ENCODE results near the gene CCL21.

Gene CCL21

GRCh38 chr9:34689116-34689470 is 20.8 kb downstream of the CCL21 start:
- ATAC-seq = no peak

DNA sequence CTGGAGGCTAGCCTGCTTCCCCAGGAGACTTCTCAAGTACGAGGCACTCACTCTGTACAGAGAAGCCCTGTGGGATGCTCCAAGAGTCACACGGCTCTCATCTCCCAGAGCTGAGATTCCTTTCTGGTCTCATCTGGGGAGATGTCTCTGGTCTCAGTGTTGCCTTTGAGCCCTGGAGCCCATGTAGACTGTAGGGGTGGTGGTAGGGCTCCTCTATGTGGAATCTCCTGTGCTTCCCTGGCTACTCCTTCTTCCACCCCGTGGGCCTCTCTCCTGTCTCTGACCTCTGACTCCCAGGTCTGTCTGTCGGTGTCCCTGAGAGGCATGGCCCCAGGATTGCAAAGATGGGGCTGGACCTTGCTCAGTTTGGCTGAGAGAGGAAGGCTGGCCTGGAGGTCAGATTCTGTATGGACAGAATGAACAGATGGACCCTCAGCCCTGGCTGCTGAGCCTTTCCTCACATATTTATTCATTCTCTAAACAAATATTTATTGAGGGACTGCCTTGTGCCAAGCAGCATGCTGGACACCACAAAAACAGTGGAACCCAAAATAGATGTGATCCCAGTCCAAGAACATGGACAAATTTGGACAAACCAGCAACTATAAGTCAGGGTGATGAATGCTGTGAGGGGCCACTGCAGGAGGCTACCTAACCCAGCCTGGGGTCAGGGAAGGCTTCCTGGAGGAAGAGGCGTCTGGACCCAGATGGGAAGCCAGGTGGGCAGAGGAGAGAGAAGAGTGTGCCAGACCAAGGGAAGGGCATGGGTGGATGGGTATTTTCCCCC is 21.4 kb downstream of the CCL21 start:
- no peak for ATAC-seq
- no peak for TF ChIP-seq TOX (CRISPR knock-in tag; IDR thresholded peaks at IDR 0.05; ENCODE audit: borderline replicate concordance)
- TF ChIP-seq SNAI2 (CRISPR knock-in tag; IDR thresholded peaks at IDR 0.05) = no peak
- TF ChIP-seq ZNF70 (CRISPR knock-in tag; IDR thresholded peaks at IDR 0.05) = no peak
- TF ChIP-seq, protein P1, sequence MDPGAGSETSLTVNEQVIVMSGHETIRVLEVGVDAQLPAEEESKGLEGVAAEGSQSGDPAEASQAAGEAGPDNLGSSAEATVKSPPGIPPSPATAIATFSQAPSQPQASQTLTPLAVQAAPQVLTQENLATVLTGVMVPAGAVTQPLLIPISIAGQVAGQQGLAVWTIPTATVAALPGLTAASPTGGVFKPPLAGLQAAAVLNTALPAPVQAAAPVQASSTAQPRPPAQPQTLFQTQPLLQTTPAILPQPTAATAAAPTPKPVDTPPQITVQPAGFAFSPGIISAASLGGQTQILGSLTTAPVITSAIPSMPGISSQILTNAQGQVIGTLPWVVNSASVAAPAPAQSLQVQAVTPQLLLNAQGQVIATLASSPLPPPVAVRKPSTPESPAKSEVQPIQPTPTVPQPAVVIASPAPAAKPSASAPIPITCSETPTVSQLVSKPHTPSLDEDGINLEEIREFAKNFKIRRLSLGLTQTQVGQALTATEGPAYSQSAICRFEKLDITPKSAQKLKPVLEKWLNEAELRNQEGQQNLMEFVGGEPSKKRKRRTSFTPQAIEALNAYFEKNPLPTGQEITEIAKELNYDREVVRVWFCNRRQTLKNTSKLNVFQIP (CRISPR knock-in tag; IDR thresholded peaks at IDR 0.05; ENCODE audit: borderline replicate concordance, low read depth) = no peak
- TF ChIP-seq ZNF565 (CRISPR knock-in tag; conservative IDR thresholded peaks at IDR 0.05; ENCODE audit: low read depth) = no peak
- no peak for TF ChIP-seq PPARA (CRISPR knock-in tag; IDR thresholded peaks at IDR 0.05; ENCODE audit: borderline replicate concordance)
- TF ChIP-seq ZC3H10 (CRISPR knock-in tag; IDR thresholded peaks at IDR 0.05) = no peak
- no peak for TF ChIP-seq ZNF8 (CRISPR knock-in tag; IDR thresholded peaks at IDR 0.05)
- TF ChIP-seq ZFP3 (CRISPR knock-in tag; IDR thresholded peaks at IDR 0.05) = no peak
- TF ChIP-seq RARB (CRISPR knock-in tag; IDR thresholded peaks at IDR 0.05) = no peak
- no peak for TF ChIP-seq GLIS3 (CRISPR knock-in tag; IDR thresholded peaks at IDR 0.05)
- no peak for TF ChIP-seq ZFP30 (CRISPR knock-in tag; IDR thresholded peaks at IDR 0.05)
- TF ChIP-seq CSDC2 (CRISPR knock-in tag; IDR thresholded peaks at IDR 0.05) = no peak
- no peak for TF ChIP-seq OSR1 (CRISPR knock-in tag; IDR thresholded peaks at IDR 0.05)
- TF ChIP-seq CSRNP3 (CRISPR knock-in tag; IDR thresholded peaks at IDR 0.05) = no peak
- no peak for TF ChIP-seq BACH2 (CRISPR knock-in tag; IDR thresholded peaks at IDR 0.05; ENCODE audit: borderline replicate concordance)
- TF ChIP-seq TCF4 (CRISPR knock-in tag; IDR thresholded peaks at IDR 0.05; ENCODE audit: borderline replicate concordance) = no peak

More at GRCh38 chr9:34689116-34689470, 20.8 kb downstream of the CCL21 start:
- TF ChIP-seq PPARA (CRISPR knock-in tag; IDR thresholded peaks at IDR 0.05; ENCODE audit: borderline replicate concordance) (no peak), GLIS3 (CRISPR knock-in tag; IDR thresholded peaks at IDR 0.05) (no peak), CSDC2 (CRISPR knock-in tag; IDR thresholded peaks at IDR 0.05) (no peak), ZC3H10 (CRISPR knock-in tag; IDR thresholded peaks at IDR 0.05) (no peak), ARNTL (CRISPR knock-in tag; IDR thresholded peaks at IDR 0.05; ENCODE audit: borderline replicate concordance, low read depth) (no peak), ZNF8 (CRISPR knock-in tag; IDR thresholded peaks at IDR 0.05) (no peak), TCF4 (CRISPR knock-in tag; IDR thresholded peaks at IDR 0.05; ENCODE audit: borderline replicate concordance) (no peak), TOX (CRISPR knock-in tag; IDR thresholded peaks at IDR 0.05; ENCODE audit: borderline replicate concordance) (no peak), BACH2 (CRISPR knock-in tag; IDR thresholded peaks at IDR 0.05; ENCODE audit: borderline replicate concordance) (no peak), OSR1 (CRISPR knock-in tag; IDR thresholded peaks at IDR 0.05) (no peak), ESRRG (CRISPR knock-in tag; IDR thresholded peaks at IDR 0.05) (no peak), ZNF70 (CRISPR knock-in tag; IDR thresholded peaks at IDR 0.05) (no peak), SNAI2 (CRISPR knock-in tag; IDR thresholded peaks at IDR 0.05) (no peak), ZFP3 (CRISPR knock-in tag; IDR thresholded peaks at IDR 0.05) (no peak)
- TF ChIP-seq, protein P2, sequence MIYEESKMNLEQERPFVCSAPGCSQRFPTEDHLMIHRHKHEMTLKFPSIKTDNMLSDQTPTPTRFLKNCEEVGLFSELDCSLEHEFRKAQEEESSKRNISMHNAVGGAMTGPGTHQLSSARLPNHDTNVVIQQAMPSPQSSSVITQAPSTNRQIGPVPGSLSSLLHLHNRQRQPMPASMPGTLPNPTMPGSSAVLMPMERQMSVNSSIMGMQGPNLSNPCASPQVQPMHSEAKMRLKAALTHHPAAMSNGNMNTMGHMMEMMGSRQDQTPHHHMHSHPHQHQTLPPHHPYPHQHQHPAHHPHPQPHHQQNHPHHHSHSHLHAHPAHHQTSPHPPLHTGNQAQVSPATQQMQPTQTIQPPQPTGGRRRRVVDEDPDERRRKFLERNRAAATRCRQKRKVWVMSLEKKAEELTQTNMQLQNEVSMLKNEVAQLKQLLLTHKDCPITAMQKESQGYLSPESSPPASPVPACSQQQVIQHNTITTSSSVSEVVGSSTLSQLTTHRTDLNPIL (CRISPR knock-in tag; IDR thresholded peaks at IDR 0.05; ENCODE audit: low read depth) = no peak
- TF ChIP-seq, protein P1 (CRISPR knock-in tag; IDR thresholded peaks at IDR 0.05; ENCODE audit: borderline replicate concordance, low read depth) = no peak

GRCh38 chr9:34687276-34688030 is 22.5 kb downstream of the CCL21 start:
- TF ChIP-seq OSR1 (CRISPR knock-in tag; IDR thresholded peaks at IDR 0.05) (no peak), TSHZ2 (CRISPR knock-in tag; IDR thresholded peaks at IDR 0.05) (no peak), TOX (CRISPR knock-in tag; IDR thresholded peaks at IDR 0.05; ENCODE audit: borderline replicate concordance) (no peak)
- no peak for ATAC-seq
